Measurements from ENCODE around the gene GFOD1. TPM values are rescaled to one million over a fixed set of nuclear protein-coding genes. Genes with fewer than 3 reads are reported as not detected.

GFOD1 gene
- total RNA-seq, 1 donor from 2014 or later = 17.4 TPM

GRCh38 chr6:13378669-13379590 is 108.5 kb downstream of the GFOD1 start:
- no peak for DNase-seq (ENCODE audit: low spot score)

- no peak for DNase-seq (ENCODE audit: low spot score)
These were observed 110.2 kb downstream of the GFOD1 start for GRCh38 chr6:13377054-13377758.

DNA sequence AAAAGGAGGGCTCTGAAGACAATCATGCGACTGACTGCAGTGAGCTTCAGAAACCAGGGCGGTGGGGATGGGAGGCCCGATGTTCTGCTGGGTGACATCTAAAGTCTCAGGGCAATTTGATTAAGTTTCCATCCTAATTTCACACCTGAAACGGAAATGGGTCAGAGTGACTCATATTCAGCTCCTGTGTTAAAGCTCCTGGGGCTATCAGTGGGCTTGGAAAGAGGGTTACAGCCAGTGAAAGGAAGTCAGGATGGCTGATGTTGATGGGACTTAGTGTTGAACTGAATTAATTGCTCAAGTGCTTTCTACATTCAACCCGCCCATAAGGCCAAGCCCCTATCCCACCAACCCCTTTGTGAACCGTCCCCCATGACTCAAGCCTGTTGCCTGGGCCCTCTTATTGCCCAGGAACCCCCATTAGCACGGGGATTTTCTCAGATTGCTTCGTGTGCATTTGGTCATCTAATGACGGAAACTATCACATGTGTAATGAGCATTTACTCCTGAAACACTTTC is 112.0 kb downstream of the GFOD1 start:
- DNase-seq (ENCODE audit: low spot score) = no peak

DNA sequence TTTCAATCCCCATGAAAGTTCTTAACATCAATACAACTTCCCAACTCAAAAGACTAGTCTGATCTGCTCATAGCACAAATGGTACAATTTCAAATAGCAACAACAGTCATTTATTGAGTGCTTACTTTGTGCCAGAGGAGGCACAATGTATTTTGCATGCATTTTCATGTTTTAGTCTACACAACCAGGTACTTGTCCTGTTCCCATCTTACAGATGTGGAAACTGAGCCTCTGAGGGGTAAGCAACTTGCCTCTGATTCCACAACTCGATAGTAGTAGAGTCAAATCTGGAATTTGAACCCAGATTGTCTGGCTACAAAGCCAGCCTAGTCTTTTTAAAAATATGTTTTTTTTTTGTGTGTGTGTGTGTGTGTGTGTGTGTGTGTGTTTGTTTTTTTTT is 113.5 kb downstream of the GFOD1 start:
- no peak for DNase-seq (ENCODE audit: low spot score)

DNA sequence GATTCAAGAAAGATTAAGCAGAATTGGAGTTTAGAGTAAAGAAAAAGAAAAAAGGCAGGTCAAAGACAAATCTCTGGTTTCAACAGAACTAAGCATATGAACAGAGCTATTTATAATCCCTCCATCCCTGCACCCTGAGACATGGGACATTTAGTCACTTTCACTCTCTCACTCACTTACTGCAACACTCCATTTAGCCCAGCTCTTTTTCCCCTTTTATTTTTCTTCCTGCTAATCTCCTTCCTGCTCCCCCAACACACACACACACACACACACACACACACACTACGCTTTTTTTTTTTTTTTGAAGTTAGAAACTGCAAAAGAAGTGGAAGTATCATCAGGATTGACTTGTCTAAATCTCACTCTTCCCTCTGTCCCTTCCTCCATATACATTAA is 113.9 kb downstream of the GFOD1 start:
- DNase-seq (ENCODE audit: low spot score) = no peak

DNA sequence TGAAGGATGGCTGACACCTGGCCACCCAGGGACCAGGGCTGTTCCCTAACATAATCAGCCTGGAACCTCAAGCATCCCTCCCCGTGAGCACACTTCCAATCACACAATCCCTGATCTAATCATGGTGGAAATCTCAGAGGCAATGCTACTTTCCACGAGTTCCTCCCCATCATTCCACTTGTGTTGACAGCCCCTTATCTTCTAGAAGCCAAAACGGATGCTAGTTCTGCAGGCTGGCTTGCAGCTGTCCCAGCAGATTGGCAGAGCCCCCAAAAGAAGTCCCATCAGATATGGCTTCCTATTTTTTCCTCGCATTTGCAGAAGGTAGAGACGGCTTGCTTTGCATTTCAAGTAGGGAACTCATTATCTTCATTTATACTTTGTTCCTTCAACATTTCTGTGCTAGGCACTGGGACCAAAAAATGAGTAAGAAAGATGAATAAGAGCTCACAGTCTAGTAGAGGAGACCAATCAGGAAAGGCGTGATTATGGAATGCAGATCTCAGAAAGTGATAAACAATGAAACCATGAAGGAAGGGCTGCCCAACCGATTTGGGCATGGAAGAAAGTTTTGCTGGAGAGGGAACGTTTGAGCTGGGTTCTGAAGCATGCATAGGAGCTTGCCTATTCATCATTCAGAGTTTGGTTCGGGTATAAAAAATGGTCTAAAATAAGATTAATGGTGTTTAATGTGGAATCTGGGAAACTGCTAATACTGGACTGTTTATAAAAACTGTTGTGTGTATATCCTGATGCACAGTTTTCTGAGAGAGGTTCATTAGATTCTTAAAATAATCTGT is 114.5 kb downstream of the GFOD1 start:
- no peak for DNase-seq (ENCODE audit: low spot score)

GRCh38 chr6:13372076-13372475 is 115.3 kb downstream of the GFOD1 start:
- DNase-seq (ENCODE audit: low spot score) = no peak

GRCh38 chr6:13371421-13372072 is 115.9 kb downstream of the GFOD1 start:
- no peak for DNase-seq (ENCODE audit: low spot score)

DNA sequence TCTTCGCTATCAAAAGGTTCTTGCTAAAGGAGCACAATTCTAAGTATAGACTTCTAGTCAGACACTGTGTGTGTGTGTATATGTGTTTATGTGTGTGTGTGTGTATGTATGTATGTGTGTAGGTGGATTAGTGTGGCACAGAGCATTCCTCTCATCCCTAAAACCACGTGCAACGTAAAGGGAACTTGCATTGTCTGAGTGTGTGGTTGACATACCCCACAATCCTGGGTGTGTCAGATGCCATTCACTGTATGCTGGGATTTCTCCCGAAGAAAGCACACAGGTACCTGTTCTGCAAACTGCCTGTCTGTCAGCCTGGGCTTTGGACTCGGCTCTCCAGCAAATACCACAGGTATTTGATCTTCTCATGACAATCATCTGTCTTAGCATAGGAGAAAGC is 116.8 kb downstream of the GFOD1 start:
- no peak for DNase-seq (ENCODE audit: low spot score)

- no peak for DNase-seq (ENCODE audit: low spot score)
These were observed 117.8 kb downstream of the GFOD1 start for GRCh38 chr6:13369591-13369990.

GRCh38 chr6:13368731-13369115 is 118.7 kb downstream of the GFOD1 start:
- no peak for DNase-seq (ENCODE audit: low spot score)

GRCh38 chr6:13368079-13368730 is 119.2 kb downstream of the GFOD1 start:
- DNase-seq (ENCODE audit: low spot score) = no peak

GRCh38 chr6:13367396-13367795 is 120.0 kb downstream of the GFOD1 start:
- DNase-seq (ENCODE audit: low spot score) = no peak

GRCh38 chr6:13365320-13365719 is 122.1 kb downstream of the GFOD1 start:
- no peak for DNase-seq (ENCODE audit: low spot score)

- DNase-seq (ENCODE audit: low spot score) = no peak
These were observed 122.6 kb downstream of the GFOD1 start for GRCh38 chr6:13364842-13365241.

- no peak for DNase-seq (ENCODE audit: low spot score)
These were observed 125.0 kb downstream of the GFOD1 start for GRCh38 chr6:13362412-13362811.

- no peak for DNase-seq (ENCODE audit: low spot score)
These were observed 126.5 kb downstream of the GFOD1 start for GRCh38 chr6:13360671-13361540.

DNA sequence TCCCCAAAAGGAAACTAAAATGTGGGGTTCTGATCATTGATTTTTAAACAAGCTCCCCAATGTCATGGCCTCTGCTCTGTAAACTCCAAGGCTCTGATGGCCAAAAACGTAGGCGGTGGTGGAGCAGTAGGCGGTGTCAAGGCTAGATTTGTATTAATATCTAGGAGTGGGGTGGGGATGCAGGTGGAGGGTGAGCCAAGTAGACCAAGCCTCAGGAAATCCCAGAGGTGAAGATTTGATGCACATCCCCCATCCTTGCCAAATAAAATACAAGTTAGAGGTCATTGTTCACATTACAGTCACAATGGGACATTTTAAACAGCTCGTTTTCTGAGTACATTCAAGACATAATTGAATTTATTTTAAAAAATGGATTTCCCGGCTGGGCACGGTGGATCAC is 128.1 kb downstream of the GFOD1 start:
- no peak for DNase-seq (ENCODE audit: low spot score)

GRCh38 chr6:13358511-13358910 is 128.9 kb downstream of the GFOD1 start:
- DNase-seq (ENCODE audit: low spot score) = no peak

DNA sequence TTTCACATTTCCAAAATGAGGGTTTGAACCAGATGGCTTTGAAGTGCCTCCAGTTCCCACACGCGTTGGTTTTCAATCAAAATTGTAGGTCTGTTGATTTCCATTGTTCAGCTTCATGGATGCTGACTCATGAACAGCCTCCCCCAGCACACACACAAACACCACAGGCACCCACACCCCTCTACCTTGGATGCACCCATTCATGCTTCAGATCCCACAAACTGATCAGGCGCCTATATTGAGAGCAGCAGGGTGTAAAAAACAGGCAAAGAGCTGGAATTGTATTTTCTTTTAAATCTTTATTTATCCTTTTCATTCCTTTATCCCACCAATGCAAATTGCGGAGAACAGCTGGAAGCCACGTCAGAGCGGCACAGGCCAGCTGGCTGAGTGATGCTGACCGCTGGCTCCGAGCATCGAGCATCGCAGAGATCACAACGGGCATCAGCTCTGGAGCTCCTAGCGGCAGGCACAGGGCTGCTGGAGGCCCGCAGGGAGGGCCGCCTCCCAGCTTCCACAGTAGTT is 129.8 kb downstream of the GFOD1 start:
- no peak for DNase-seq (ENCODE audit: low spot score)
